Smooth muscle cell (in vitro differentiated cells): ENCODE data around the gene CFB. TPM values are rescaled to one million over a fixed set of nuclear protein-coding genes. Genes with fewer than 3 reads are reported as not detected.

ENCODE experiments used
- DNase-seq: peaks from one replicate; lab custom pipeline; 2025; ENCODE audit not compliant: unreplicated experiment; lab: John Stamatoyannopoulos, UW
- H2AFZ ChIP-seq: fragments of 200-600 bp; sonication (generic); 2 replicates; pipeline ENCODE4 v1.6.0; 2016; ENCODE audit warnings: antibody characterized with exemption, low read depth, mild to moderate bottlenecking
- H3F3A ChIP-seq: fragments of 200-600 bp; sonication (generic); 2 replicates; pipeline ENCODE4 v1.6.0; 2017; ENCODE audit warnings: antibody characterized with exemption, low read depth
- H3K27ac ChIP-seq: fragments of 200-600 bp; sonication (generic); 2 replicates; pipeline ENCODE4 v1.5.1; 2016; ENCODE audit warnings: low read depth, mild to moderate bottlenecking
- H3K27me3 ChIP-seq: fragments of 200-600 bp; sonication (generic); 2 replicates; pipeline ENCODE4 v1.6.1; 2016; ENCODE audit warnings: low read depth, mild to moderate bottlenecking
- H3K36me3 ChIP-seq: fragments of 200-600 bp; sonication (generic); 2 replicates; pipeline ENCODE4 v1.5.1; 2016; ENCODE audit warnings: low read depth
- H3K4me1 ChIP-seq: fragments of 200-600 bp; sonication (generic); 2 replicates; pipeline ENCODE4 v1.5.1; 2016; ENCODE audit warnings: low read depth
- H3K4me2 ChIP-seq: fragments of 200-600 bp; sonication (generic); 2 replicates; pipeline ENCODE4 v1.6.0; 2016; ENCODE audit warnings: mild to moderate bottlenecking
- H3K4me3 ChIP-seq: fragments of 200-600 bp; sonication (generic); 2 replicates; pipeline ENCODE4 v1.5.1; 2016; ENCODE audit warnings: mild to moderate bottlenecking
- H3K79me2 ChIP-seq: fragments of 200-600 bp; sonication (generic); 2 replicates; pipeline ENCODE4 v1.6.0; 2016; ENCODE audit warnings: low read depth, mild to moderate bottlenecking
- H3K9ac ChIP-seq: fragments of 200-600 bp; sonication (generic); 2 replicates; pipeline ENCODE4 v1.6.0; 2016; ENCODE audit warnings: low read depth
- H3K9me3 ChIP-seq: fragments of 200-600 bp; sonication (generic); replicated peaks from 2 replicates; pipeline ENCODE4 v1.5.1; 2016; ENCODE audit warnings: low read depth
- H4K20me1 ChIP-seq: fragments of 200-600 bp; sonication (generic); 2 replicates; pipeline ENCODE4 v1.6.0; 2016; ENCODE audit warnings: low read depth
- WGBS: methylation state at CpG from one replicate; pipeline ENCODE4 v1.1.7; 2016; ENCODE audit warnings: low lambda C conversion rate; 5-methylcytosine and 5-hydroxymethylcytosine counted together
- polyA plus RNA-seq: library from polyadenylated mRNA; unstranded; fragments of >200 nt; fragmentation: Nextera tagmentation; extraction: Ambion mirVana; gene quantifications from 2 replicates; pipeline ENCODE4 v1.2.1, GENCODE V29; 2016
- total RNA-seq: library from RNA; depleted of rRNA; stranded (reverse); fragments of >200 nt; gene quantifications from 2 replicates; pipeline ENCODE4 v1.2.3, GENCODE V29; 2014
- TF ChIP-seq, protein P1 (sequence below): fragments of 200-600 bp; sonication (generic); IDR thresholded peaks from 2 replicates; pipeline ENCODE4 v1.5.1; 2017; ENCODE audit warnings: borderline replicate concordance, mild to moderate bottlenecking, antibody characterized with exemption; ENCODE audit not compliant: insufficient read depth, poor library complexity, severe bottlenecking

Gene CFB
- total and polyA plus RNA-seq, 2 experiments from 2014 or later, result 2.3 TPM; not detected in 1

DNA sequence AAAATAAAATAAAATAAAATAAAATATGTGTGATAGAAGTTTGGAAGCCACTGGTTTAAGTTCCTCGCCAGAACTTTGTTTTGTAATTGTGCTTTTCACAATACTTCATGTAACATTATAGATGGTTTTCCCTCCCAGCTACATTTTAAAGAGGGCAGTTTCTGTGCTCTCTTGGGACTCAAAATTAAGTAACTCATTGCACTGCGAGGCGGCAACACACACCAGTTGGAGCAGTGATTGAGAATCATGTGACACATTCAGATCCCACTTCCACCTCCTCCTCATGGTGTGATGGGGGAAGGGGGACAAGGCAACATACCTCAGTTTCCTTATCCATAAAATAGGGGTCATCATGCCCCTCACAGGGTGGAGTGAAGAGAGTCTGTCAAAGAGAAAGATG, 10.9 kb upstream of the CFB start:
- Histone ChIP-seq H4K20me1 (no peaks in the 10 kb centered on the region), H3K4me1 (no peaks in the 10 kb centered on the region), H3K9me3 (no peaks in the 10 kb centered on the region), H2AFZ (no peak overlapping the region), H3F3A (no peaks in the 10 kb centered on the region), H3K79me2 (no peaks in the 10 kb centered on the region), H3K4me3 (no peak overlapping the region), H3K36me3 (no peaks in the 10 kb centered on the region), H3K27me3 (peaks cover 4% of the 10 kb centered on the region), H3K9ac (no peak overlapping the region), H3K4me2 (no peak overlapping the region), H3K27ac (no peak overlapping the region)
- TF ChIP-seq, protein P1, sequence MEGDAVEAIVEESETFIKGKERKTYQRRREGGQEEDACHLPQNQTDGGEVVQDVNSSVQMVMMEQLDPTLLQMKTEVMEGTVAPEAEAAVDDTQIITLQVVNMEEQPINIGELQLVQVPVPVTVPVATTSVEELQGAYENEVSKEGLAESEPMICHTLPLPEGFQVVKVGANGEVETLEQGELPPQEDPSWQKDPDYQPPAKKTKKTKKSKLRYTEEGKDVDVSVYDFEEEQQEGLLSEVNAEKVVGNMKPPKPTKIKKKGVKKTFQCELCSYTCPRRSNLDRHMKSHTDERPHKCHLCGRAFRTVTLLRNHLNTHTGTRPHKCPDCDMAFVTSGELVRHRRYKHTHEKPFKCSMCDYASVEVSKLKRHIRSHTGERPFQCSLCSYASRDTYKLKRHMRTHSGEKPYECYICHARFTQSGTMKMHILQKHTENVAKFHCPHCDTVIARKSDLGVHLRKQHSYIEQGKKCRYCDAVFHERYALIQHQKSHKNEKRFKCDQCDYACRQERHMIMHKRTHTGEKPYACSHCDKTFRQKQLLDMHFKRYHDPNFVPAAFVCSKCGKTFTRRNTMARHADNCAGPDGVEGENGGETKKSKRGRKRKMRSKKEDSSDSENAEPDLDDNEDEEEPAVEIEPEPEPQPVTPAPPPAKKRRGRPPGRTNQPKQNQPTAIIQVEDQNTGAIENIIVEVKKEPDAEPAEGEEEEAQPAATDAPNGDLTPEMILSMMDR, result no peak
- DNase-seq, result no peak
- WGBS, result 88% methylated on average over 3 of the region's 3 CpGs

DNA sequence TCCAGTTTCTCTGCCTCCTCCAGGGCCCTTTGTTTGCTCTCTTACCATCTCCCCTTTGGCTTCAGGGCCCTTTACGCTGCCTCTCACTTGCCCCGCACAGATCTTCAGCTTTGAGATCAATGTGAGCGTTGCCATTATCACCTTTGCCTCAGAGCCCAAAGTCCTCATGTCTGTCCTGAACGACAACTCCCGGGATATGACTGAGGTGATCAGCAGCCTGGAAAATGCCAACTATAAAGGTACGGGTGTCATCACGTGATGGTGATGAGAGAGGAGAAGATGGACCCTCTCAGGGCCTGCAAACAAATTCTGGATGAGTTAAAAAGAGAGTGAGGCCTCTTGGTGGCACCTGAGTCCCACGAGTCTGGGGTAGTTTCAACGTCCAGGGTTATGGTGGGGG, 10.1 kb upstream of the CFB start:
- no peak for DNase-seq

DNA sequence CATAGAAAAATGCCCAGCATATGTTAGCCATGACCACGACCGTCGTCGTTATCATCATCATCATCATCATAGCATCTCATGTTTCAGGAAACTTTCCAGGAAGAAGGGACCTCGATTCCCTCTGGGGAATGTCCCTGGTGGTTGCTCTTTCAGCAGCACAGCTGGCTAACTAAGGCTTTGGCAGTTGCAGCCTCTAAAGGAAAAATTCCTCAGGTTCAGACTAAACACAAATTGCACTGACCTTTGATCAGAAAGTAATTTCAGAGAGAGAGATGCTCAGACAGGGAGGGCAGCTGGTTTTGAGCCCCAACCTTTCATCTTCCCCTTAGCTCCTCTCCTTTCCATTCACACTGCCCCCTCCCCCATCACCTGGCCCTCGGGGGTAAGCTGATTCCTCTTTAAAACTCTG, 5.6 kb upstream of the CFB start:
- Histone ChIP-seq H3K4me3 (no peak overlapping the region), H4K20me1 (no peaks in the 10 kb centered on the region), H3K4me1 (no peaks in the 10 kb centered on the region), H2AFZ (no peak overlapping the region), H3F3A (no peaks in the 10 kb centered on the region), H3K9ac (no peak overlapping the region), H3K36me3 (no peaks in the 10 kb centered on the region), H3K9me3 (no peaks in the 10 kb centered on the region), H3K27me3 (peaks cover 19% of the 10 kb centered on the region), H3K27ac (no peak overlapping the region), H3K79me2 (no peaks in the 10 kb centered on the region), H3K4me2 (no peak overlapping the region)
- TF ChIP-seq, protein P1, result no peak
- DNase-seq, result no peak
- 36% methylated on average over 6 of the region's 6 CpGs for WGBS

More for the DNA sequence above, 10.1 kb upstream of the CFB start:
- H3F3A ChIP-seq, result no peaks in the 10 kb centered on the region
- no peak overlapping the region for H2AFZ ChIP-seq
- no peaks in the 10 kb centered on the region for H3K9me3 ChIP-seq
- no peak overlapping the region for H3K27ac ChIP-seq
- TF ChIP-seq, protein P1, result no peak
- H4K20me1 ChIP-seq, result no peaks in the 10 kb centered on the region
- no peak overlapping the region for H3K4me2 ChIP-seq
- H3K27me3 ChIP-seq, result peaks cover 4% of the 10 kb centered on the region
- H3K4me3 ChIP-seq, result no peak overlapping the region
- no peak overlapping the region for H3K9ac ChIP-seq
- no peaks in the 10 kb centered on the region for H3K79me2 ChIP-seq
- no peaks in the 10 kb centered on the region for H3K36me3 ChIP-seq
- 87% methylated on average over 9 of the region's 9 CpGs for WGBS
- H3K4me1 ChIP-seq, result no peaks in the 10 kb centered on the region

DNA sequence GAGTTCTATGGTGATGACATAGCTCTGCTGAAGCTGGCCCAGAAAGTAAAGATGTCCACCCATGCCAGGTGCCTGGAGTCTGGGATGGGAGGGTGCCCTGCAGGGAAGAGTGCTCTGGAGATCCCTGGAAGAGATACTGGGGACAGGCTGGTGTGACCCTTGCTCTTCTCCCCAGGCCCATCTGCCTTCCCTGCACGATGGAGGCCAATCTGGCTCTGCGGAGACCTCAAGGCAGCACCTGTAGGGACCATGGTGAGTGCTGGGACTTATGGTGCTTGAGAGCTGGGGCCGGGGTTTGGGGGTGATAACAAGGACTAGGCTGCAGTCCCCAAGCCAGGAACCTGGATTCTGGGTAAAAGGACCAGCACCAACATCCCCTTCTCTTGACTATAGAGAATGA, 2.2 kb upstream of the CFB start:
- H3K27me3 ChIP-seq, result peaks cover 18% of the 10 kb centered on the region
- H2AFZ ChIP-seq, result no peak overlapping the region
- no peak for DNase-seq

More for the DNA sequence above, 2.2 kb upstream of the CFB start:
- TF ChIP-seq, protein P1, result no peak
- no peak overlapping the region for H3K4me3 ChIP-seq
- H3K4me2 ChIP-seq, result no peak overlapping the region
- no peaks in the 10 kb centered on the region for H3F3A ChIP-seq
- no peaks in the 10 kb centered on the region for H3K4me1 ChIP-seq
- H3K36me3 ChIP-seq, result no peaks in the 10 kb centered on the region
- WGBS, result 80% methylated on average over 3 of the region's 3 CpGs
- no peak overlapping the region for H3K9ac ChIP-seq
- H3K9me3 ChIP-seq, result no peaks in the 10 kb centered on the region
- no peak overlapping the region for H3K27ac ChIP-seq
- H4K20me1 ChIP-seq, result no peaks in the 10 kb centered on the region
- no peaks in the 10 kb centered on the region for H3K79me2 ChIP-seq
